Fibroblast of skin of scalp (primary cell): Measurements from ENCODE around the gene TRIM49. TPM values are rescaled to one million over a fixed set of nuclear protein-coding genes. Genes with fewer than 3 reads are reported as not detected.
"Not testable (repeated sequence)": the region's sequence is repeated elsewhere in the genome, so short reads cannot be mapped to it uniquely, and the experiment has no call there.

ENCODE experiments used
- DNase-seq: peaks from one replicate; pipeline ENCODE4 v3.0.0-alpha.2; 2013
- polyA plus RNA-seq, 2 experiments: library from polyadenylated mRNA; unstranded; fragments of 120-200 nt; gene quantifications; one replicate each; pipeline ENCODE4 v1.2.1, GENCODE V29; 2013; ENCODE audit not compliant: insufficient read length in 2 of 2

Gene TRIM49
- not detected for polyA plus RNA-seq (2013, experiment 1 of 2; ENCODE audit: insufficient read length)
- not detected for polyA plus RNA-seq (2013, experiment 2 of 2; ENCODE audit: insufficient read length)

- not testable (repeated sequence) for DNase-seq
Measured at GRCh38 chr11:89808475-89808874, at the start of gene TRIM49. Gene TRIM49 (minus strand): TSS chr11:89808575. CDS start chr11:89804469, 4,106 bp downstream.

GRCh38 chr11:89826694-89827093 lies 18.3 kb upstream of the TRIM49 start:
- DNase-seq = not testable (repeated sequence)

GRCh38 chr11:89820008-89820407 lies 11.6 kb upstream of the TRIM49 start:
- not testable (repeated sequence) for DNase-seq

- DNase-seq = not testable (repeated sequence)
Measured at GRCh38 chr11:89813535-89813934, 5.2 kb upstream of the TRIM49 start.

- DNase-seq = not testable (repeated sequence)
Measured at GRCh38 chr11:89787506-89788063, 20.8 kb downstream of the TRIM49 start.

- not testable (repeated sequence) for DNase-seq
Measured at GRCh38 chr11:89785726-89786125, 22.6 kb downstream of the TRIM49 start.

- not testable (repeated sequence) for DNase-seq
Measured at GRCh38 chr11:89750822-89751221, 57.6 kb downstream of the TRIM49 start.
